ENCODE data around the gene LAMC3. TPM values are rescaled to one million over a fixed set of nuclear protein-coding genes. Genes with fewer than 3 reads are reported as not detected.

Gene LAMC3
- total and polyA plus RNA-seq, 3 donors from 2014 or later, result 35.9 to 136 (median 86.3) TPM

- intact Hi-C loops (cut with DNase I; ENCODE audit: low total_unique reads), result no loop called here
- TF ChIP-seq CTCF (IDR thresholded peaks at IDR 0.05), result no peak
- TF ChIP-seq POLR2A (IDR thresholded peaks at IDR 0.05), result no peak
- Histone ChIP-seq H3K27ac (peak overlapping the region in 1 of 2 donors; percentile 37), H3K9me3 (no peaks in the 10 kb centered on the region), H3K27me3 (no peaks in the 10 kb centered on the region), H3K36me3 (ENCODE audit: low read depth, missing control alignments) (no peaks in the 10 kb centered on the region), H3K4me1 (peaks cover 37% of the 10 kb centered on the region), H3K4me3 (no peak overlapping the region)
- 92 to 96% methylated on average over 6 of the region's 6 CpGs for WGBS, 2 donors
- no peak for DNase-seq
Observed at GRCh38 chr9:131015876-131016397, 7.0 kb downstream of the LAMC3 start.

GRCh38 chr9:131017067-131017466 lies 8.1 kb downstream of the LAMC3 start:
- Histone ChIP-seq H3K27ac (peak overlapping the region in 1 of 2 donors; percentile 37), H3K27me3 (no peaks in the 10 kb centered on the region), H3K4me1 (peaks cover 44% of the 10 kb centered on the region), H3K4me3 (no peak overlapping the region), H3K36me3 (ENCODE audit: low read depth, missing control alignments) (no peaks in the 10 kb centered on the region), H3K9me3 (no peaks in the 10 kb centered on the region)
- WGBS, 2 donors, result 59 to 66% methylated on average over 19 to 21 of the region's 21 CpGs
- TF ChIP-seq CTCF (IDR thresholded peaks at IDR 0.05) (no peak), POLR2A (IDR thresholded peaks at IDR 0.05) (no peak)
- intact Hi-C loops (cut with DNase I; ENCODE audit: low total_unique reads), result no loop called here
- peak; percentile 56 for DNase-seq

GRCh38 chr9:131018621-131019020 lies 9.6 kb downstream of the LAMC3 start:
- no peak overlapping the region for H3K27ac ChIP-seq
- TF ChIP-seq CTCF (IDR thresholded peaks at IDR 0.05) (no peak), POLR2A (IDR thresholded peaks at IDR 0.05) (no peak)
- H3K36me3 ChIP-seq (ENCODE audit: low read depth, missing control alignments), result no peaks in the 10 kb centered on the region
- H3K9me3 ChIP-seq, result no peaks in the 10 kb centered on the region
- no peaks in the 10 kb centered on the region for H3K27me3 ChIP-seq
- no peak for DNase-seq
- 93 to 96% methylated on average over 4 to 6 of the region's 6 CpGs for WGBS, 2 donors
- H3K4me3 ChIP-seq, result no peak overlapping the region
- peaks cover 30% of the 10 kb centered on the region for H3K4me1 ChIP-seq
- intact Hi-C loops (cut with DNase I; ENCODE audit: low total_unique reads), result no loop called here

GRCh38 chr9:131019388-131020239 lies 10.6 kb downstream of the LAMC3 start:
- H3K4me1 ChIP-seq, result peaks cover 20% of the 10 kb centered on the region
- no peaks in the 10 kb centered on the region for H3K9me3 ChIP-seq
- WGBS, 2 donors, result 45 to 60% methylated on average over 13 to 15 of the region's 15 CpGs
- no peak overlapping the region for H3K4me3 ChIP-seq
- H3K27me3 ChIP-seq, result no peaks in the 10 kb centered on the region
- TF ChIP-seq POLR2A (IDR thresholded peaks at IDR 0.05) (no peak), CTCF (IDR thresholded peaks at IDR 0.05) (no peak)
- peak overlapping the region; percentile 16 to 72 for H3K27ac ChIP-seq
- H3K36me3 ChIP-seq (ENCODE audit: low read depth, missing control alignments), result no peaks in the 10 kb centered on the region
- intact Hi-C loops (cut with DNase I; ENCODE audit: low total_unique reads), result no loop called here
- peak; percentile 59 for DNase-seq

Data from testis (tissue), 3 donors.